HepG2 (cell line): ENCODE data around the gene ZNF792. TPM values are rescaled to one million over a fixed set of nuclear protein-coding genes. Genes with fewer than 3 reads are reported as not detected.

ENCODE experiments used
- CSRNP1 ChIP-seq: sonication (generic); formaldehyde crosslinking; IDR thresholded peaks from 2 replicates; pipeline ENCODE4 v1.8.1; 2023; ENCODE audit warnings: mild to moderate bottlenecking, missing genetic modification reagents
- FLYWCH1 ChIP-seq: sonication (generic); formaldehyde crosslinking; IDR thresholded peaks from 2 replicates; pipeline ENCODE4 v1.8.1; 2023; ENCODE audit warnings: mild to moderate bottlenecking, missing genetic modification reagents
- GATA4 ChIP-seq: sonication (generic); IDR thresholded peaks from 2 replicates; pipeline ENCODE4 v1.6.1; 2016; ENCODE audit warnings: antibody characterized with exemption, low read depth, borderline replicate concordance
- MTF2 ChIP-seq: sonication (generic); formaldehyde crosslinking; IDR thresholded peaks from 2 replicates; pipeline ENCODE4 v1.5.0; 2020; ENCODE audit warnings: missing genetic modification reagents, borderline replicate concordance
- NPAS2 ChIP-seq: sonication (generic); formaldehyde crosslinking; IDR thresholded peaks from 2 replicates; pipeline ENCODE4 v1.8.0; 2022; ENCODE audit warnings: mild to moderate bottlenecking, missing genetic modification reagents, borderline replicate concordance
- ONECUT2 ChIP-seq: sonication (generic); formaldehyde crosslinking; IDR thresholded peaks from 2 replicates; pipeline ENCODE4 v1.4.0; 2020; ENCODE audit warnings: missing genetic modification reagents
- ZBTB40 ChIP-seq, 2 experiments: fragments of 450-650 bp in 1 of 2; sonication (generic) in 1 of 2; formaldehyde crosslinking in 1 of 2; IDR thresholded peaks; 2 replicates each; pipeline versions ENCODE4 v1.6.1 to v1.8.0; 2016 to 2022; ENCODE audit warnings: antibody characterized with exemption in 1 of 2, mild to moderate bottlenecking in 1 of 2, missing genetic modification reagents in 1 of 2
- ZNF281 ChIP-seq: sonication (generic); formaldehyde crosslinking; IDR thresholded peaks from 2 replicates; pipeline ENCODE4 v1.4.0; 2020; ENCODE audit warnings: missing genetic modification reagents, borderline replicate concordance
- ZNF432 ChIP-seq: sonication (generic); formaldehyde crosslinking; IDR thresholded peaks from 2 replicates; pipeline ENCODE4 v1.5.0; 2020; ENCODE audit warnings: missing genetic modification reagents, mild to moderate bottlenecking, borderline replicate concordance
- polyA plus RNA-seq, 8 experiments: library from polyadenylated mRNA; depleted of rRNA in 3 of 8; stranded (reverse) in 7 of 8; unstranded in 1 of 8; fragments of >200 nt; fragmentation: Illumina TruSeq in 4 of 8; extraction: Trizol in 4 of 8; gene quantifications; 2 replicates each; pipeline versions ENCODE4 v1.2.1 to v1.2.3, GENCODE V29; 2011 to 2016; ENCODE audit warnings: low read depth in 4 of 8, missing spikeins in 1 of 8, mixed read lengths in 1 of 8; ENCODE audit not compliant: insufficient read depth in 1 of 8
- total RNA-seq, 5 experiments: library from RNA; depleted of rRNA; stranded (reverse); fragments of >200 nt; fragmentation: Illumina TruSeq; extraction: Trizol; gene quantifications; 2 replicates each; pipeline ENCODE4 v1.2.3, GENCODE V29; 2016; ENCODE audit warnings: low read depth in 1 of 5

ZNF792 gene
- total and polyA plus RNA-seq, 2 of the 13 experiments (the other 11 are each of a cell fraction or from before 2014, with no cell fraction given) = 5.5 to 11.5 TPM

GRCh38 chr19:34926685-34927375, 37.2 kb downstream of the ZNF792 start, which contains the start of gene ZNF30 (continued):
- TF ChIP-seq ZNF432 (CRISPR knock-in tag) = no peak
- no peak; the same call in 1 of the 2 replicates for TF ChIP-seq MTF2 (CRISPR knock-in tag)
- TF ChIP-seq FLYWCH1 = no peak
- TF ChIP-seq NPAS2 (CRISPR knock-in tag) = no peak
- TF ChIP-seq ZNF281 (CRISPR knock-in tag) = 0 out of 2 replicates have a peak, but pooled peaks have one; percentile 8
- TF ChIP-seq GATA4 = no peak
- no peak for TF ChIP-seq CSRNP1
- no peak for TF ChIP-seq ZBTB40 (IDR thresholded peaks at IDR 0.05)
- peak; percentile 85; the same call in 1 of the 2 replicates for TF ChIP-seq ZBTB40 (CRISPR knock-in tag; IDR thresholded peaks at IDR 0.05)
- no peak for TF ChIP-seq ONECUT2
